ENCODE results near the gene SEMA4A.
"Not testable (repeated sequence)": the region's sequence is repeated elsewhere in the genome, so short reads cannot be mapped to it uniquely, and the experiment has no call there.

SEMA4A gene

GRCh38 chr1:156119503-156120209 lies 33.7 kb upstream of the SEMA4A start:
- DNase-seq (ENCODE audit: low read depth): no peak

- DNase-seq (ENCODE audit: low read depth): no peak
Measured at GRCh38 chr1:156120318-156120717, 33.1 kb upstream of the SEMA4A start.

DNA sequence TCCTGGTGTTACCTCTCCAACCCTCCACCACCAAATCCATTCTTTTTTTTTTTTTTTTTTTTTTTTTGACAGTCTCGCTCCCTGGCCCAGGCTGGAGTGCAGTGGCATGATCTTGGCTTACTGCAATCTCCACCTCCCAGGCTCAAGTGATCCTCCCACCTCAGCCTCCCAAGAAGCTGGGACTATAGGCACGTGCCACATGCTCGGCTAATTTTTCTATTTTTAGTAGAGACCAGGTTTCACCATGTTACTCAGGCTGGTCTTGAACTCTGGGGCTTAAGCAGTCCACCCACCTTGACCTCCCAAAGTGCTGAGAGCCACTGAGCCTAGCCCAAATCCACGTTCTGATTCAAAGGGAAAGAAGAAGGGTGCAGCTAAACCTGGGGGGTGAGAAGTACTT lies 32.4 kb upstream of the SEMA4A start:
- not testable (repeated sequence) for DNase-seq (ENCODE audit: low read depth)

DNA sequence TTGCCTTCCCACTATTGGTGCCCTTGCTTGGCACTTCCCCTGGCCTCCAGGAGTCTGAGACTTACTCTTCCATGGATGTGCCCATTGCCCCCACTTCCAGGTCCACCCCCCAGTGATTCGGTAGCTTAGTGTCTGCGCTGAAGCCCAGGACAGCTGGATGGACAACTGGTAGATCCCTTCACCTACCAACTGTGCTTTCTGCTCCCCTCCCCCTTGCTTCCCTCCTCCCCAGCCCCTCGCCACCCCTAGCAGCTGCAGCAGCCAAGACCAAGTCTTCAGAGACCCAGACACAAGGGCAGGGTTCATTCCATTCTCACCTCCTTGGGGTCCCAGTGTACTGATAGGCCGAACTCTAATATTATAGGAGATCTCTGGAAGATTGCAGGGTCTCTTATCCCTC lies 31.9 kb upstream of the SEMA4A start:
- no peak for DNase-seq (ENCODE audit: low read depth)

- DNase-seq (ENCODE audit: low read depth): no peak
Measured at GRCh38 chr1:156122086-156122485, 31.3 kb upstream of the SEMA4A start.

DNA sequence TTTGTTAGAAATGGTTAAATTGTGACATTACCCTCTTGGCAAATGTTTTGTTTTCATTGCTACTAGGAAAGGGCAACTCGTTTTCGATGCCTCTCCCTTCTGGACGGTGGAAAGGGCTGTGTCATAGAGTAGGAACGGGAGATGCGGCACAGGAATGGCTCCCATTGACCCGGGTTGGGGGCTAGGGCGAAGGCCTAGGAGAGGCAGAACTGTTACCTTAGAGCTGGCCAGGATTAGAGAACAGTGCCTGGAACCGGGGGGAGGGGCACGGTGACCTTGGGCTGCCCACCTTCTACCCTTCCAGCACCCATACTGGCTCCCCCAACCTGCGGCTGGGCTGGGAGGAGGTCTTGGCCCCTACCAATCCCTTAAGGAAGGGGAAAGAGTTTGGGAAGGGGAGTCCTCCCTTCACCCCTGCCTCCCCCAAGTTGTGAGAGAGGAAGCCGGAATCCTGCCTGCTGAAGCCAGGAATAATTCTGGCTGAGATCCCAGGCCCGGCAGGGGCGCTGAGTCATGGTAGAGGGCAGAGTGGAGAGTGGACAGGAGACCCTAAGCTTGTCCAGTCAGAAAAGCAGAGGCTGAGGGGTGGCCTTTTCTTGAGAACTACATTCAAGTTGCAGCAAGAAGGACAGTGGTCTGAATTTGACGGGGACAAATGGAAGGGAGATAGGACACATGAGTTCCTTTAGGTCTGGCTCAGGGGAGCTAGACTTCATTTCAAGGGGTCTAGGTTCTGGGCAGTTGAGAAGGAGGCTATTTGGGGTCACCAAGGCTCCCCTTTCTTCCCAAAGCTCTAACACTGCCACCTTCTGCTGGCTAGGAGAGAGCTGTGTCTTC lies 30.6 kb upstream of the SEMA4A start:
- no peak for DNase-seq (ENCODE audit: low read depth)

- DNase-seq (ENCODE audit: low read depth): peak; percentile 65
Measured at GRCh38 chr1:156123356-156124196, 29.8 kb upstream of the SEMA4A start.

DNA sequence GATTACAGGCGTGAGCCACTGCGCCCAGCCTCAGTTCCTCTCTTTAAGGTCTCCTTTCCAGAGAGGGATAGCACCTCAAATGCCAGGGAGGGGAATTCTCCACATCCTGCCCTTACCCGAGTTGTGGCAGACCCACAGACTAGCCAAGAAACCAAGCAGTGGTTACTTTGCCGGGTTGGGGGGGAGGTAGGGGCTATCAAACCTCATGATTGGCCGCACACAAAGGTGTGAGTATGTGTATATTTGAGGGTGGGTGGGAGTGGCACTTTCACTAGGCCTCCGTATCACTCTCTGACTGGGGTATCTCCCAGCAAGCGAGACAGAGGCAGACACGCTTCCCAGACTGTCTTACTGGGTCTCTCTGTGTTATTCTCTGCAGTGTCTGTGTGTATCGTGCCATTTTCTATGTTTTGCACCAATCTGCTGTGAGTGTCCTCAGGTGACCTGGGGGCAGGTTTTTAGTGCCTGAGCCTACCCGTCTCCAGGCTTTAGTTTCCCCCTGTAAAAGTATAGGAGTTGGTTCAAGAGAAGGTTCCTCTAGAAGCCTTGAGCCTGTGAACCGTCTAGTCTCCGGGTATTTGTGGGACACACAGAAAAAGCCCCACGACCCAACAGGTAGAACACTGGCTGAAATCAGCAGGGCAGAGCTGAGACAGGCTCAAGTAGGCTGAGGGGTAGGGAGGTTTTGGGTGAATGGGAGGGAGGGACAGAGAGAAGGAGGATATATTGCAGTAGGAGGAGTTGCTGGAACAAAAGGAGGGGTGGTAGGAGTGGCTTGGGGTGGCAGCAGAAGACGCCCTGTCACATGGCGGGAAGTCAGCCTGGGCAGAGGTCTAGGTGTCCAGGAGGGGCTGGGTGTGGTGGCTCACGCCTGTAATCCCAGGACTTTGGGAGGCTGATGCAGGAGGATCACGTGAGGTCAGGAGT lies 28.6 kb upstream of the SEMA4A start:
- no peak for DNase-seq (ENCODE audit: low read depth)

DNA sequence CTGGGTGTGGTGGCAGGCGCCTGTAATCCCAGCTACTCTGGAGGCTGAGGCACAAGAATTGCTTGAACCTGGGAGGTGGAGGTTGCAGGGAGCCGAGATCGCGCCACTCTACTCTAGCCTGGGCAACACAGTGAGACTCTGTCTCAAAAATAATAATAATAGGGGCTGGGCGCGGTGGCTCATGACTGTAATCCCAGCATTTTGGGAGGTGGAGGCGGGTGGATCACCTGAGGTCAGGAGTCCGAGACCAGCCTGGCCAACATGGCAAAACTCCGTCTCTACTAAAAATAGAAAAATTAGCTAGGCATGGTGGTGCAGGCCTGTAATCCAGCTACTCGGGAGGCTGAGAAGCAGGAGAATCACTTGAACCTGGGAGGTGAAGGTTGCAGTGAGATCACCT lies 27.8 kb upstream of the SEMA4A start:
- not testable (repeated sequence) for DNase-seq (ENCODE audit: low read depth)

DNA sequence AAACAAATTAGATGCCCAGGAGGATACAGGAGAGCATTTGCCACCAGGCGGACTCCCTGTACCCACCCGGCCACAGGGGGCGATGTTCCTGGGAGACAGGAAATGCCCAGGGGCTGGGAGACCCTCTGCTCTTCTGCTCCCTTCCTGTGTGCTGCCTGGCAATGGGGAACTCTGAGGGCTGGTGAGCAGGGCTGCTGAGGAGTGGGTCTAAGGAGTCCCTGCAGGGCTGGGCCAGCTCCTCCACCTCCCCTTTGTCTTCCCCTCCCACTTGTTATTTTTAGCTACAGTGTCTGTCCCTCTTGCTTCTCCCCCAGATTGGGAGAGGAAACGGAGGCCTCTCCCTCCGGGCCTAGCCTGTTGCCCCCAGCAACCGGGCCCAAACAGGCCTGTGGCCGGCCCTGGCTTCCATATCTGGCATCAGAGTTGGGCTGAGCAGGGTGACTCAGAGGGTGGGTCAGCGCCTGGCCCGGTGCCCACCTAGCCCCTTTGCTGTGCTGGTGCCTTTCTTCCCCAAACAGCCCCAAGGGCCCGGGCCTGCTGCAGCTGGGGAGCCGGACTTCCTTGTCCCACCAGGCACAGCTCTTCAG lies 27.2 kb upstream of the SEMA4A start:
- DNase-seq (ENCODE audit: low read depth): peak; percentile 48

GRCh38 chr1:156126630-156127534 lies 26.5 kb upstream of the SEMA4A start:
- peak; percentile 78 for DNase-seq (ENCODE audit: low read depth)

DNA sequence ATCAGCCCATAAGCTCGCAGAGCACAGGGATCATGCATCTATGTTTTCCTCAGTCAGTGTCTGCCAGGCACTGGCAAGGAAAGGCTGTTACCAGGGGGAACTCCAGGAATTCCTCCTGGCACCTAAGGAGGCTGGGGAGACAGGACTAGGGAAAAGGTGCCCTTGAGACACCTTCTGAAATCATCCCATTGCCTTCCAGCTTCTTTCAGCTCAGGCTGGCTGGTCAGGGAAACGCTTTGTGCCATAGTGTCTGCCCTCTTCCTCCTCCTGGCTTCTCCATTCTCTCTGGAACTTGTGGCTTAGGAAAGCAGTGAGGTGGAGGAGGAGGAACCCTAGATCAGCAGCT lies 25.1 kb upstream of the SEMA4A start:
- DNase-seq (ENCODE audit: low read depth): no peak

DNA sequence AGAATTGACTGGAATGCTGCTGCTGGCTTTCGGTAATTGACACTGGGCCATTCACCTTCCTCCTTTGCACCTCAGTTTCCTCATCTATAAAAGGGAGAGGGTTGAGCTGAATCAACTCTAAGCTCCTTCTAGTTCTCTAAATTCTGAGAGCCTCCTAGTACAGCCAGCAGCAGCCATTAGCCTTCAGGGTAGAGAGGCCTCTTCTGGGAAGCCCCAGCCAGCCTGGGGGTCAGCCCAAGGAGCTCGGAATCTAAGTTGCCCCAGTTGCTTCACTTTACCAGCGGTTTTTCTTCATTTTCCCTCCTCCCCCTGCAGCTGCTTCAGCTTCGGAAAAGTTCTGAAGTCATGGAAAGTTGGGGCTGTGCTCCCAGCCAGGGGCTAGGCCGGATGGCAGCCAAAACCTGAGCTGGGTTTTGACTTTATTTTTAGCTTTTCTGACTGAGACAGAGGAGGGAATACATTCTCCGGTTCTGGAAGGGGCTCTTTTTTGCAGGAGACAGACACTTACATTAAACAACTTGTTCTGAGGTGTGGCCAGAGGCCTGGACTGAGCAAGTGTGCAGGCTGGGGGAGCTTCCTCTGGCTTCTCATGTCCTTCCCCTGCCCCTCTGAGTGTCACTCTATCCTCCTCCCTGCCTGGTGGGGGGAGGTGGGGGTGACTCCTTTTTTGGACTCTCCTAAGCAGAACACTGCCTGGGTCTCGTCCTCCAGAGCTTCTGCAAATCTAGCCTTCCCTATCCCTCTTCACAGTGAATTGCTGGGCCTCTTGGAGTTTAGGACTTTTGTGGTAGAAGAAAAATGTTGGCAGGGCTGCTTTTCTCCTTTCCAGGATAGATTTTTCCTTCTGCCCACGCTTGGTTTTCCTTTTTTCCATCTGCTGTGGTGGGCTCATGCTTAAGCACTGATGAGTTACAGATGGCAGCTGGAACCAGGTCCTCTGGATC lies 24.5 kb upstream of the SEMA4A start:
- no peak for DNase-seq (ENCODE audit: low read depth)

- DNase-seq (ENCODE audit: low read depth): peak; percentile 59
Measured at GRCh38 chr1:156129687-156130577, 23.5 kb upstream of the SEMA4A start.

DNA sequence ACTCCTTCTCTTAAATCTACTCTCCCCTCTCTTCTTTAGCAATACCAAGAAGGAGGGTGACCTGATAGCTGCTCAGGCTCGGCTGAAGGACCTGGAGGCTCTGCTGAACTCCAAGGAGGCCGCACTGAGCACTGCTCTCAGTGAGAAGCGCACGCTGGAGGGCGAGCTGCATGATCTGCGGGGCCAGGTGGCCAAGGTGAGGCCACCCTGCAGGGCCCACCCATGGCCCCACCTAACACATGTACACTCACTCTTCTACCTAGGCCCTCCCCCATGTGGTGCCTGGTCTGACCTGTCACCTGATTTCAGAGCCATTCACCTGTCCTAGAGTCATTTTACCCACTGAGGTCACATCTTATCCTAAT lies 22.8 kb upstream of the SEMA4A start:
- DNase-seq (ENCODE audit: low read depth): no peak

GRCh38 chr1:156134716-156135435 lies 18.5 kb upstream of the SEMA4A start:
- DNase-seq (ENCODE audit: low read depth): no peak
